Activated naive CD8-positive, alpha-beta T cell treated with anti-CD3 and anti-CD28 coated beads, Interleukin-2, amount 10 ng/mL, durations not matched to agents 7 days and 5 days (primary cell): ENCODE data around the gene LIPC. TPM values are rescaled to one million over a fixed set of nuclear protein-coding genes. Genes with fewer than 3 reads are reported as not detected.
A peak's percentile ranks its signal among the peaks of the same experiment; 100 is the strongest.

Experiments used
- ATAC-seq: fragments of 150-1000 bp; cut with Tn5 transposase; one replicate; pipeline ENCODE4 v1.10.0; 2021; ENCODE audit warnings: low read depth, moderate library complexity
- POLR2A ChIA-PET: fragments of 350-600 bp; sonication (Branson Sonifier 250); formaldehyde crosslinking; loops from one replicate; lab custom pipeline; 2021; ENCODE audit warnings: antibody characterized with exemption; lab: Charles Lee
- DNase-seq: peaks from one replicate; pipeline ENCODE4 v3.0.0; 2021
- H3K27ac Mint-ChIP-seq: one replicate; pipeline ENCODE4 v1.8.0; 2022; ENCODE audit warnings: mild to moderate bottlenecking, mixed read lengths
- H3K27me3 Mint-ChIP-seq: one replicate; pipeline ENCODE4 v1.8.0; 2022; ENCODE audit warnings: mild to moderate bottlenecking, moderate library complexity, mixed read lengths
- H3K36me3 Mint-ChIP-seq: one replicate; pipeline ENCODE4 v1.8.0; 2021; ENCODE audit warnings: mild to moderate bottlenecking, mixed read lengths
- H3K4me1 Mint-ChIP-seq: one replicate; pipeline ENCODE4 v1.8.0; 2021; ENCODE audit warnings: mixed read lengths
- H3K4me3 Mint-ChIP-seq: one replicate; pipeline ENCODE4 v1.8.0; 2022; ENCODE audit warnings: mild to moderate bottlenecking, moderate library complexity, mixed read lengths
- H3K9me3 Mint-ChIP-seq: one replicate; pipeline ENCODE4 v1.8.0; 2021; ENCODE audit warnings: mixed read lengths
- total RNA-seq, 2 experiments: library from RNA; stranded (reverse); gene quantifications; one replicate each; pipeline ENCODE4 v1.2.3, GENCODE V29; 2021

The LIPC gene
- total RNA-seq, 2 experiments from 2014 or later: 7.4 to 9.0 TPM

DNA sequence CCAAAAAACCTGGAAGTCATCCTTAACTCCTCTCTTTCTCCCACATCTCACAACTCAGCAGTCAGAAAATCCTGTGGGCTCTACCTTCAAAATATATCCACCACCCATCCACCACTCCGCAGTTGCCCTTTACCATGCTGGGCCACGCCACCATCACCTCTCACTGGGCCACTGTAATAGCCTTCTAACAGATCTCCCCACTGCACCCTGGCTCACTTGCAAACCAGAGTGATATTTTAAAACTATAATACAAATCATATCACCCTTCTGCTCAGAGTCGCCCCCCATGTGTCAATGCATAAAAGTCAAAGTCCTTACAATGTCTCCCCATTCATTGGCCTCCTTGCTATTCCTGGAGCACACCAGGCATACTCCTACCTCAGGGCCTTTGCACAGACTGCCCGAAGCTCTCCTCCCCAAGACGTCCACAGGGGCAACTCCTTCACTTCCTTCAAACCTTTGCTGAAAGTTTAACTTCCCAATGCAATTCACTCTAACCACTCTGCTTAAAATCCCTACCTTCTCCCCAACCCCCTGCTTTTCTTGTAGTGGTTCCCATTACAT, 1.5 kb upstream of the LIPC start:
- POLR2A ChIA-PET: no interaction called here
- H3K27ac Mint-ChIP-seq: no peak overlapping the region
- no peak for DNase-seq
- no peak overlapping the region for H3K4me3 Mint-ChIP-seq
- no peaks in the 10 kb centered on the region for H3K27me3 Mint-ChIP-seq
- no peaks in the 10 kb centered on the region for H3K9me3 Mint-ChIP-seq
- no peaks in the 10 kb centered on the region for H3K4me1 Mint-ChIP-seq
- no peak for ATAC-seq
- H3K36me3 Mint-ChIP-seq: peaks cover 23% of the 10 kb centered on the region

DNA sequence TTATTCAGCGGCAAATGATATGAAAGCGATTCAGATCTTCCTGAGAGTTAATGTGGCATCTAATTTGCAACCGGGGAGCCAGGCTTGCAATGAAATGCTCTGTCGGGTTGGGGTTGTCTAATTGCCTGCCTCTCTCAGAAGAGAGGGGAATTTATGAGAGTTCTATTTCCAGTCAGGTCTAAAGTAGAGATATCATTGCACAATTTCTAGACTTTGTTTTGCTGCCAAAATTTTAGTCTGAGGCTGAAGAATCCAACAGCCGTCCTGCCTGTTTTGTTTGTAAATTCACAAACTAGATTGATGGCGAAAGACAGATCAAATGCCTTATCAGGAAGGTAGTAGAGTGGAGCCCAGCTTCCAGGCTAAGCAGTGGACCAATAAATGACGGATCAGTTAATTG, 610 bp downstream of the LIPC start:
- ATAC-seq: no peak
- peaks cover 25% of the 10 kb centered on the region for H3K36me3 Mint-ChIP-seq
- H3K27me3 Mint-ChIP-seq: no peaks in the 10 kb centered on the region
- H3K9me3 Mint-ChIP-seq: no peaks in the 10 kb centered on the region
- H3K27ac Mint-ChIP-seq: no peak overlapping the region
- no peak for DNase-seq
- no peak overlapping the region for H3K4me3 Mint-ChIP-seq
- peaks cover 2% of the 10 kb centered on the region for H3K4me1 Mint-ChIP-seq
- POLR2A ChIA-PET: no interaction called here

DNA sequence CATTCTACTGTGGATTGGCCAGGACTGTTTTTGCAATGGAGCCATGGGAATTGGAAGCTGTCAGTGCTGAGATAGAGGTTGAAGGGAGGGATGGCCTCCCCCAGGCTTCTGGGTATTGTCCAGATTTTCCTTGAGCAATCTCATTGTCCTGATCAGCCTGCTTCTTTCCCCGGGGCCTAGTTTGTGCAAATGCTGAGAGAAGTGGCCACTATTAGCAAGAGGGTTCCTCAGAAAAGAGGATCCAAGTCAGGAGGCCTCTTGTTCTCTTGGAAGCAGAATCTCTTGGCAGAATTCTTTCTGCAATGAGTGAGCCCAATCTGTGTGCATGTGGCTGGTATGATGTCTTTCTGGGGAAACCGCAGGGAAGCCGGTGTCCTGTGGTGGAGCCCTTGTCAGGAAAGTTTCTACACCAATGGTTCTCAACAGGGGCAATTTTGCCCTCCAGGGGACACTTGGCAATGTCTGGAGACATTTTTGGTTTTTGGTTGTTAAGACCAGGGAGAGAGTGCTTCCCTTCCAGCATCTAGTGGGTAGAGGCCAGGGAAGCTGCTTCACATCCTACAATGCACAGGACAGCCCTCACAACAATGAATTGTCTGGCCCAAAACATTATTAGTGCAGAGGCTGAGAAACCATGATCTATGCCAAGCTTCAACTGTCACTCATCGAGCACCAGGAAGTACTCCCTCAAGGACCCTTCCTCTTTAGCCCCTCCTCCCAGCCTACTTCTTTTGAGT, 2.0 kb downstream of the LIPC start:
- Mint-ChIP-seq H3K9me3 (no peaks in the 10 kb centered on the region), H3K36me3 (peaks cover 23% of the 10 kb centered on the region), H3K27me3 (no peaks in the 10 kb centered on the region), H3K4me1 (peaks cover 4% of the 10 kb centered on the region), H3K4me3 (no peak overlapping the region), H3K27ac (no peak overlapping the region)
- ATAC-seq (no peak), DNase-seq (no peak)
- POLR2A ChIA-PET: interaction anchor here (0.5 kb wide), 1 partner anchor 111 kb away, joined by 3 read pairs; no protein-coding TSS in a partner anchor

DNA sequence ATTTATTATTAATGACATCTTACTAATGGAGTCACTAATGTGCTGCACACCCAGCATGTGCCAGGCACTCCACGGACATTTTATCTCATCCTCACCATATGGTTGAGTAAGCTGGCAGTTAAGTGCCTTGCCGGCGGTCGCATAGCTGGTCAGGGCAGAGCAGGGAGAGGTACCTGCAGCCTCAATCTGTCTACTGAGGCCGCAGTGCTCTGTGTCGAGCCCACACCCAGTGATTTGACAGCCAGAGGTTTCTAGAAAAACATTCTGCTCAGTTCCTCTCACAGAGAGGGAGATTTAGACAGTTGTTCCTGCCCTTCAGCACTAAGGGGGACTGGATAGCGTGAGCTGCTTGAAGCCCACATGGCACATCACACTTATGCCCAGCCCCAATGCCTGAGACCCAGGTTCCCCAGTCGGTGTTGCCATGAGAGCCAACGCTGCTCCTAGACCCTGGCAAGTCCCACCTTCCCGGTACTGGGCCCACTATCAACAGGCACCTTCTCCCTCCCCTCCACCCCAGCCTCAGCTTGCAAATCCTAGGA, 2.6 kb downstream of the LIPC start:
- peaks cover 23% of the 10 kb centered on the region for H3K36me3 Mint-ChIP-seq
- no peak overlapping the region for H3K4me3 Mint-ChIP-seq
- H3K4me1 Mint-ChIP-seq: peaks cover 7% of the 10 kb centered on the region
- POLR2A ChIA-PET: interaction anchor here (0.5 kb wide), 1 partner anchor 110 kb away, joined by 3 read pairs; no protein-coding TSS in a partner anchor
- no peaks in the 10 kb centered on the region for H3K9me3 Mint-ChIP-seq
- no peaks in the 10 kb centered on the region for H3K27me3 Mint-ChIP-seq
- no peak for ATAC-seq
- no peak overlapping the region for H3K27ac Mint-ChIP-seq
- DNase-seq: no peak

DNA sequence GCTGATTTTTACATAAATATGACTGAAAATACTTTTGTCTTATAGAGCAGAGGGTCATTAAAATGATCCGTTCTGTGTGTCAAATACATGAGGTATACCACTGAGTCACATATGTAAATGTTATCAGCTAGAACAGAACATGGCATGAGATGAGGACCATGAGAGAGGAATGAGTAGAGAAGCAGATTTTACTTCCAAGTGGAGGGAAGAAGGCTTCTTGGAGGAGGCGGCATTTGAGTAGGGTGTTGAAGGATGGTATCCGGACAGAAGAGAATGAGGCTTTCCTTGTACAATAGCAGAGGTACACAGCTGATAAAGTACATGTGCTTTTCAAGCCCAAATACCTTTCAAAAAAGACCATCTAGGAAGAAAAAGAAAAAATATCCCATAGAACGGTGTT, 4.8 kb downstream of the LIPC start:
- H3K4me3 Mint-ChIP-seq: no peak overlapping the region
- peaks cover 17% of the 10 kb centered on the region for H3K36me3 Mint-ChIP-seq
- H3K4me1 Mint-ChIP-seq: peaks cover 20% of the 10 kb centered on the region
- ATAC-seq (no peak), DNase-seq (no peak)
- POLR2A ChIA-PET: no interaction called here
- no peaks in the 10 kb centered on the region for H3K27me3 Mint-ChIP-seq
- H3K9me3 Mint-ChIP-seq: no peaks in the 10 kb centered on the region
- H3K27ac Mint-ChIP-seq: no peak overlapping the region

DNA sequence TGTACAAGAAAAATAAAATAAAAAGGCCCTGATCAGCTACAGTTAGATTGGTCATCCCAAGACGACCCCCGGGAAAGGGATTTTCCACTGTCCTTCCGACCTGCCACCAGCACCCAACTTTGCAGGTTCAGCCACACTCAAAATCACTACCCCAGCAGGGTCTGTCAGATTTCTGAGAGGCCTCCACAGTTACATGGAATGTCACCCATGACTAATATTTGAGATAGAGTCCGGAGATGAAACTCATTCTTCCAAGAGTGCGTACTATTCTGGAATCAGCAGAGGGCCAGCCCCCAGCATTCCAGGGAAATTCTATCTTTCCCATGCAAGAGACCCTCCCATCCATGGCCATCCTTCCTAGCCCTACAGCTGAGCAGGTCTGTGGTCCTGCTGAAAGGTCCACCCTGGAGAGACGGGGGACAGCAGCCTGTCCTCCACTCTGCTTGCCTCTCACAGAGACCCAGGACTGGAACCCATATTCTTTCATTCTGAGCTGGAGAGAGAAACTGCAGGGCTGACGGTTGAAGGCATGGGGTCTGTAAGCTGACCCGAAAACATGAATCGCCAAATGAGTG, 5.8 kb downstream of the LIPC start:
- H3K4me1 Mint-ChIP-seq: peaks cover 26% of the 10 kb centered on the region
- no peaks in the 10 kb centered on the region for H3K9me3 Mint-ChIP-seq
- POLR2A ChIA-PET: interaction anchor here (0.8 kb wide), 1 partner anchor 27 kb away, joined by 3 read pairs; no protein-coding TSS in a partner anchor
- no peaks in the 10 kb centered on the region for H3K27me3 Mint-ChIP-seq
- H3K36me3 Mint-ChIP-seq: peaks cover 17% of the 10 kb centered on the region
- H3K4me3 Mint-ChIP-seq: no peak overlapping the region
- DNase-seq: no peak
- no peak for ATAC-seq
- H3K27ac Mint-ChIP-seq: no peak overlapping the region

DNA sequence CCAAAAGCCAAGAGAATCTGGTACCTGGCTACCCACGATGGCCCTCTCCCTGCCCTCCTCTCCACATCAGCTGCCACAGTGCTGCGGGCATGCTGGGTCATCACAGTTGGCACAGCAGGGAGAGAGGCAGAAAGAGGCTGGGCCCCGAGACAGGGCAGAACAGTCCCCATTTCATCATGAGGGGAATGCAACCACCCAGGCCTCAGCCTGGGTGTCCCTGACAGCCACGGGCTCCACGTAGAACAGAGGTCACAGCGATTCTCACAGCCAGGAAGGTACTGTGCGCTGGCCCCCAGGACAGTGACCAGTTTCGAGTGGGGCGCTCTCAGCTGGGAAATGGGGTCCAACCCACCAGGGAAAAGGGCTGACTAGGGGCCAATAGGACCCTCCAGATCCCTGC, 6.3 kb downstream of the LIPC start:
- H3K36me3 Mint-ChIP-seq: peaks cover 16% of the 10 kb centered on the region
- no peak overlapping the region for H3K27ac Mint-ChIP-seq
- POLR2A ChIA-PET: interaction anchor here (0.8 kb wide), 1 partner anchor 28 kb away, joined by 3 read pairs; no protein-coding TSS in a partner anchor
- H3K9me3 Mint-ChIP-seq: no peaks in the 10 kb centered on the region
- H3K4me3 Mint-ChIP-seq: no peak overlapping the region
- no peak for ATAC-seq
- DNase-seq: no peak
- peaks cover 26% of the 10 kb centered on the region for H3K4me1 Mint-ChIP-seq
- H3K27me3 Mint-ChIP-seq: no peaks in the 10 kb centered on the region

DNA sequence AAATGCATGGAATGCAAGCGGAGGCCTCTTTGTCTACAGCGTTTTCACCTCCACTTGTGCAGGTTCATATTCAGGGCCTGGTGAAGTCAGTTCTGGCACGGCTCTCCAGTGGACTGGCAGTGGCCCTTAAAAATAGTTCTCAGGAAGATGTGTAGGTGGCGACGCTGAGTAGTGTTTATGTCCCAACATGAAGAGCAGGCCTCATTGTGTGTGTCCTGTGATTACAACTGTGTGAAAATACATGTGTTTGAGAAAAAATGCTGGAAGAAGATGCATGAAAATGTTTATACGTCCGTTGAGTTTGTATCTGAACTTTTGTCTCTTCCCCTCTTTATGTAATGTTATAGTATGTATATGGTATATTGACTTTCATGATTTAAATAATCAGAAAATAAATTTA, 7.2 kb downstream of the LIPC start:
- Mint-ChIP-seq H3K4me3 (no peak overlapping the region), H3K36me3 (peaks cover 15% of the 10 kb centered on the region), H3K4me1 (peaks cover 31% of the 10 kb centered on the region), H3K9me3 (no peaks in the 10 kb centered on the region), H3K27me3 (no peaks in the 10 kb centered on the region), H3K27ac (peak overlapping the region; percentile 79)
- DNase-seq (no peak), ATAC-seq (peak; percentile 90)
- POLR2A ChIA-PET: no interaction called here

DNA sequence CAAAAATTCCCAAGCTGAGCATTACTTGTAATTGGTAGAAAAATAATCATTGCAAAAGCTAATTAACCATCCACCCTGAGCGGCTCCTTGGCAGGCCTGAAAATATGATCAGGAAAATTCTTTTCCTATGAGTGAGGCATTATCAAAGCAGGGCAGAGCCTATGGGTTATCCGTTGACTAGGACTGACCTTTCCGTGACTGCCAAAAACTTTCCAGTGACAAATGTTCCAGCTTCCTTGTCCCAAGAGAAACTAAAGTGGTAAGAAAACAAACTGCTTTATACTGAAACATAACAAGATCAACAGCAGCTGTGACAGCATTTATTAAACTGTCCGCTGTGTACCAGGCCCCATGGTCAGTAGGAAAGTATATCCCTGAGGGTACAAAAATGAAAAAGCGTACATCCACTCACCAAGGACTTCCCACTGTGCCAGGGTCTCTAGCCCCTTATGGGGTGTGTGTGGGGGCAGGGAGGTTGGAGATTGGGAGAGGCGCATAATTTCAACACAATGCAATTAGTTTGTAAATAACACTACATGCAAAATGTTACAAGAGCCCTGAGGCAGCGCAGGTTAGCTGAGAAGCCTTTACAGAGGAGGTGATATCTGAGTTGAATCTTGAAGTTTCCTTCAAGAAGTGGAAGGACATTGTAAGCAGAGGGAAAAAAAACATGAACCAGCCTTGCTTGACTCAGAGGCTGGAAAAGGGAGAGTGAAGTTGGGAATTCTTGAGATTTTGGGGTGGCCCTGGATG, 8.5 kb downstream of the LIPC start:
- Mint-ChIP-seq H3K4me3 (no peak overlapping the region), H3K4me1 (peaks cover 38% of the 10 kb centered on the region), H3K27ac (peak overlapping the region; percentile 71), H3K27me3 (no peaks in the 10 kb centered on the region), H3K36me3 (peaks cover 18% of the 10 kb centered on the region), H3K9me3 (no peaks in the 10 kb centered on the region)
- POLR2A ChIA-PET: interaction anchor here (1.0 to 1.2 kb wide), 2 partner anchors 44 to 105 kb away, joined by 3 to 5 read pairs; no protein-coding TSS in a partner anchor
- DNase-seq (no peak), ATAC-seq (no peak)

DNA sequence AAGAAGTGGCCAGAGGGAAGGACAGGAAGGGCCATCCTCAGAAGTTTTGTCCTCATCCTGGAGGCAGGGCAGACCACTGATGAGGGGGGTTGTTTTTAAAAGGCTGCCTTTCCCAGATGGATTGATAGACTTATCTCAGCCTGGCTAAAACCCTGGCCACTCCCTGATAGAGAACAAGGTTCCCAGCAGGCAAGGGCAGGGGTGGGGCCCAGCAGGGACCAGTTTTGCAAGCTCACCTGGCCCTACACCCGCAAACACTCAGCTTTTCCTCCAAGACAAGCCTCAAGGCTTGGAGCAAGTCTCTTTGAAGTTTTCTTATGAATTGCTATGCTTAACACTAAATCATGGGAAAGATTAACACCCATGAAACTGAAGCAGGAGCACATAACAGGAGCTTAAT, 9.1 kb downstream of the LIPC start:
- Mint-ChIP-seq H3K9me3 (no peaks in the 10 kb centered on the region), H3K27ac (peak overlapping the region; percentile 14), H3K36me3 (peaks cover 17% of the 10 kb centered on the region), H3K4me3 (no peak overlapping the region), H3K27me3 (no peaks in the 10 kb centered on the region), H3K4me1 (peaks cover 39% of the 10 kb centered on the region)
- ATAC-seq (no peak), DNase-seq (no peak)
- POLR2A ChIA-PET: interaction anchor here (1.0 to 1.2 kb wide), 2 partner anchors 43 to 105 kb away, joined by 3 to 5 read pairs; no protein-coding TSS in a partner anchor

DNA sequence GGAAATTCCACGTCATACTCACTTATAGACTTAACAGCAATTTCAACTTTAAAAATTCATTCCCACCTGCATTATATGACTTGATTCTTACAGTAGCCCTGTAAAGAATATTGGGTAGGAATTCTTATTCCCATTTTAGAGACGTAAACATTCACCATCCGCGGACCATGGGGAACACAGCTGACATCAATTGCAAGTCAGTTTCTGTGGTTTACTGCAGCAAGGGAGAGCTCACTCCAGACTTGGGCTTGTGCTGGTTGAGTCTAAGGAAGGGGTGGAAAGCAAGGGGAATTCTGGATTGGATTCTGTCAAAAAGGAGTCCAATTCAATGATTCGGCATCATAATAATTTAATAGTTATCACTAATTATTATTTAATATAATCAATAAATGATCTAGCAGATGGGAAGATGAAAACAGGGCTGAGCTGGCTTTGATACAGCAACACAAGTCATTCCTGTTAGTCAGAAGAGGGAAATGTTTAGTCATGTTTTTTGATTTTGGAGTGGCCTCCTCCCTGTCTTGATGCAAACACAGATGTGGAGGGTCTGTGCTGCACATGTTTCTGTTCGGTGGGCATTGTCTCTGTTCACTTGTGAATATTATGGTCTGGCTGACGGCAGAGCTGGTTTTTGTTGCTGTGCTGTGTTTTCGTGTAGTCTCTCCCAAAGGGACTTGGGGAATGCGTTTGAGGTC, 9.7 kb downstream of the LIPC start:
- POLR2A ChIA-PET: interaction anchor here (1.2 kb wide), 1 partner anchor 104 kb away, joined by 3 read pairs; no protein-coding TSS in a partner anchor
- H3K4me1 Mint-ChIP-seq: peaks cover 41% of the 10 kb centered on the region
- no peak overlapping the region for H3K4me3 Mint-ChIP-seq
- ATAC-seq (no peak), DNase-seq (no peak)
- H3K9me3 Mint-ChIP-seq: no peaks in the 10 kb centered on the region
- peak overlapping the region; percentile 2 for H3K27ac Mint-ChIP-seq
- no peaks in the 10 kb centered on the region for H3K27me3 Mint-ChIP-seq
- peaks cover 17% of the 10 kb centered on the region for H3K36me3 Mint-ChIP-seq

DNA sequence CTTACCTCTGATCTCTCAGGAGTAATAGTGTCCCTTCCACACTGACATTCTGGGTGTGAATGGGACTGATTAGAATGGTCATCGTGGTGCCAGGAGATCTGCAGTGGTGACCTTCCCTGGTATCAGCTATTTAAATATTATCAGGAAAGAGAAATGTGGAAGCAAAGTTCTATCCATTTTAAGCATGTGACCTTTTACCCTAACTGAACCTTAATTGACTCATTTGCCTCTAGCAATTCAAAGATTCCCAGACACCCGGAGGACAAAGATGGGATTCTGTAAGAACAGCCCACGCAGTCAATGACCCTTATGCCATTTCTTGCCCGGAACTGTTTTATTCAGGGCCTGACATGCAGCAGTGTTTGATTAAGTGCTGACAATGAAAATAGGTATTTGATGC, 10.3 kb downstream of the LIPC start:
- ATAC-seq (no peak), DNase-seq (no peak)
- H3K9me3 Mint-ChIP-seq: no peaks in the 10 kb centered on the region
- no peak overlapping the region for H3K4me3 Mint-ChIP-seq
- H3K36me3 Mint-ChIP-seq: peaks cover 20% of the 10 kb centered on the region
- POLR2A ChIA-PET: no interaction called here
- H3K27ac Mint-ChIP-seq: peak overlapping the region; percentile 2
- no peaks in the 10 kb centered on the region for H3K27me3 Mint-ChIP-seq
- peaks cover 42% of the 10 kb centered on the region for H3K4me1 Mint-ChIP-seq
